Heart right ventricle (tissue), 16 donors: ENCODE data around the gene GALE. TPM values are rescaled to one million over a fixed set of nuclear protein-coding genes. Genes with fewer than 3 reads are reported as not detected.
A peak's percentile ranks its signal among the peaks of the same experiment; 100 is the strongest.
"Not testable (repeated sequence)": the region's sequence is repeated elsewhere in the genome, so short reads cannot be mapped to it uniquely, and the experiment has no call there.

Source experiments
- ATAC-seq, 8 donors: fragments of 200-7000 bp; cut with Tn5 transposase; one replicate each; pipeline ENCODE4 v1.9.1; 2020; ENCODE audit warnings: mild to moderate bottlenecking in 8 of 8, moderate library complexity in 8 of 8, moderate number of reproducible peaks in 1 of 8
- DNase-seq, 2 donors: peaks; one replicate each; pipeline ENCODE4 v3.0.0-alpha.2; 2020
- H3K27ac ChIP-seq, 10 donors: fragments of 200-600 bp; sonication (generic) in 2 of 10; one replicate each; pipeline versions ENCODE4 v1.5.0 to v1.8.0; 2020 to 2022; ENCODE audit warnings: mild to moderate bottlenecking in 3 of 10
- H3K27me3 ChIP-seq, 7 donors: fragments of 200-600 bp; one replicate each; pipeline ENCODE4 v1.8.0; 2021 to 2022; ENCODE audit warnings: mild to moderate bottlenecking in 2 of 7
- H3K36me3 ChIP-seq, 9 donors: fragments of 200-600 bp; sonication (generic) in 1 of 9; one replicate each; pipeline versions ENCODE4 v1.5.0 to v1.8.0; 2020 to 2022; ENCODE audit warnings: mild to moderate bottlenecking in 2 of 9
- H3K4me1 ChIP-seq, 9 donors: fragments of 200-600 bp; sonication (generic) in 1 of 9; one replicate each; pipeline versions ENCODE4 v1.5.0 to v1.8.0; 2020 to 2022; ENCODE audit warnings: mild to moderate bottlenecking in 4 of 9
- H3K4me3 ChIP-seq, 10 donors: fragments of 200-600 bp; sonication (generic) in 2 of 10; one replicate each; pipeline versions ENCODE4 v1.5.0 to v1.8.0; 2020 to 2022; ENCODE audit warnings: mild to moderate bottlenecking in 7 of 10, moderate library complexity in 2 of 10
- H3K9me3 ChIP-seq, 11 donors: fragments of 200-600 bp in 10 of 11; sonication (generic) in 2 of 11; one replicate each; pipeline versions ENCODE4 v1.5.0 to v1.8.0; 2013 to 2022; ENCODE audit warnings: mild to moderate bottlenecking in 2 of 11, control low read depth in 1 of 11, moderate library complexity in 1 of 11
- whole genome bisulfite sequencing, 2 donors: extraction: QIAGEN DNeasy Blood & Tissue Kit; methylation state at CpG; one replicate each; pipeline ENCODE4 v1.1.7; 2013; ENCODE audit warnings: inconsistent platforms in 1 of 2; 5-methylcytosine and 5-hydroxymethylcytosine counted together
- intact Hi-C, 10 donors: fragments of 100-400 bp; cut with DNase I; formaldehyde crosslinking; loops; one replicate each; pipeline versions ENCODE4 v1.11.1 to v1.14.2; 2022
- polyA plus RNA-seq, 2 donors: library from polyadenylated mRNA; stranded (reverse); fragments of 200-250 nt; gene quantifications; one replicate each; pipeline ENCODE4 v1.2.3, GENCODE V29; 2013
- total RNA-seq, 10 donors: library from RNA; stranded (reverse); fragmentation: NEBNext Ultra II Directional in 3 of 10; extraction: Animal tissue kit (Norgen Biotek cat#: 25700) in 3 of 10; gene quantifications; one replicate each; pipeline versions ENCODE4 v1.2.1 to v1.2.4, GENCODE V29; 2021 to 2023
- TF ChIP-seq, protein P1 (sequence below), 9 donors: fragments of 200-600 bp; sonication (generic) in 2 of 9; IDR thresholded peaks; one replicate each; pipeline versions ENCODE4 v1.5.0 to v1.8.0; 2021 to 2022; ENCODE audit warnings: antibody characterized with exemption in 9 of 9, mild to moderate bottlenecking in 5 of 9, moderate library complexity in 1 of 9
- donor health status: Arrhythmogenic right ventricular cardiomyopathy.
- donor health status: ischemic (EF 13 %, LVEDD 7.1; RV severe dilation, severe dysfunction).
- donor health status: healthy with polysubstance abuse.
- donor health status: DM: no; HTN: yes; CAD: no.
- donor health status: DM: no; HTN: no; CAD: no.
- donor health status: ischemic (EF 25% LVEDD 6.9; RV normal size, moderate dysfunction).
- donor health status: ischemic (EF 25% LVEDD 5.7; RV mildly dilated, moderate dysfunction).
- donor health status: healthy.
- donor health status: DM: yes; HTN: yes; CAD: no.
- donor health status: Ischemic cardiomyopathy.
- donor health status: ischemic (EF 35%, LVEDD 5.7; RV mildly dilated, moderate dysfunction).
- donor health status: nonischemic (EF 11% LVEDD 7.7; RV severe dilation, severe dysfunction).
- donor health status: DM: yes; HTN: yes; CAD: no.
- donor health status: PGD.
- donor health status: ischemic (EF 29% LVEDD 5.4; RV normal size, mild dysfunction).
- donor health status: nonischemic (EF 23%, LVEDD 6.1; RV moderate dilation, normal function).

GALE gene
- total and polyA plus RNA-seq, 12 donors, result 5.3 to 22.2 (median 8.3) TPM

DNA sequence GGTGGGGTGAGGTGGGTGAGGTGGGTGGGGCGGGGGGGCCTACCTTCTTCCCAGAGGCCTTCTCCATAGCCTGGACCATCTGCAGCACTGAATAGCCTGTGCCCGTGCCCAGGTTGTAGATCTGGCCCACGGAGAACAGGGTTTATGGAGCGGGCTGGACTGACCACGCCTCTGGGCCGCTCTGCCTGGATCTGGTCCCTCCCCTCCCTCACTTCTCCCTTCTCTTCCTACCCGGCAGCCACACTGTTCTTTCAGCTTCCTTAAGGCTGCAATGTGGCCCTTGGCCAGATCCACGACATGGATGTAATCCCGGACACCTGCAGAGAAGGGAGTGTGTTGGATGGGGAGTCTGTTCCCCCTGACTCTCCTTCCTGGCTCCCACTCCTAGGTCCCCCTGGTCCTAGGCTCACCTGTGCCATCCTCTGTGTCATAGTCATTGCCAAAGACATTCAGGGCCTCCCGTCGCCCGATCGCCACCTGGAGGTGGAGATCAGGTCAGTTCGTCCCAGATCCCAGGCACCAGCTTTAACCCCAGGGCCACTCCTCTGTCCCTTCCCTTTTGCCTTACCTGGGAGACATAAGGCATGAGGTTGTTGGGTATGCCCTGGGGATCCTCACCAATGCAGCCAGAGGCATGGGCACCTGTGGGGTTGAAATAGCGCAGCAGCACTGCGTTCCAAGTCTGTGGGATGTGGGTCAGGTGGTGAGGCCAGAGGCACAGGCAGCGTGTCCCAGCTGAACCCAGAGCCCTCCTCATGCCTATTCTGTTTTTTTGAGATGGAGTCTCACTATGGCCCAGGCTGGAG, 3.9 kb downstream of the GALE start:
- no peaks in the 10 kb centered on the region for H3K9me3 ChIP-seq
- ATAC-seq (no peak), DNase-seq (no peak)
- H3K27me3 ChIP-seq, result no peaks in the 10 kb centered on the region
- no peak overlapping the region for H3K27ac ChIP-seq
- 75% methylated on average over 16 to 17 of the region's 17 CpGs for WGBS, 2 donors
- peaks cover 16 to 43% (median 35%) of the 10 kb centered on the region in 9 donors for H3K4me1 ChIP-seq
- peaks cover 0 to 55% (median 8%) of the 10 kb centered on the region in 9 donors for H3K36me3 ChIP-seq
- H3K4me3 ChIP-seq, result no peak overlapping the region
- intact Hi-C loops, result no loop called here
- TF ChIP-seq, protein P1, sequence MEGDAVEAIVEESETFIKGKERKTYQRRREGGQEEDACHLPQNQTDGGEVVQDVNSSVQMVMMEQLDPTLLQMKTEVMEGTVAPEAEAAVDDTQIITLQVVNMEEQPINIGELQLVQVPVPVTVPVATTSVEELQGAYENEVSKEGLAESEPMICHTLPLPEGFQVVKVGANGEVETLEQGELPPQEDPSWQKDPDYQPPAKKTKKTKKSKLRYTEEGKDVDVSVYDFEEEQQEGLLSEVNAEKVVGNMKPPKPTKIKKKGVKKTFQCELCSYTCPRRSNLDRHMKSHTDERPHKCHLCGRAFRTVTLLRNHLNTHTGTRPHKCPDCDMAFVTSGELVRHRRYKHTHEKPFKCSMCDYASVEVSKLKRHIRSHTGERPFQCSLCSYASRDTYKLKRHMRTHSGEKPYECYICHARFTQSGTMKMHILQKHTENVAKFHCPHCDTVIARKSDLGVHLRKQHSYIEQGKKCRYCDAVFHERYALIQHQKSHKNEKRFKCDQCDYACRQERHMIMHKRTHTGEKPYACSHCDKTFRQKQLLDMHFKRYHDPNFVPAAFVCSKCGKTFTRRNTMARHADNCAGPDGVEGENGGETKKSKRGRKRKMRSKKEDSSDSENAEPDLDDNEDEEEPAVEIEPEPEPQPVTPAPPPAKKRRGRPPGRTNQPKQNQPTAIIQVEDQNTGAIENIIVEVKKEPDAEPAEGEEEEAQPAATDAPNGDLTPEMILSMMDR (IDR thresholded peaks at IDR 0.05), result peak in 1 of 9 donors; percentile 10

- TF ChIP-seq, protein P1 (IDR thresholded peaks at IDR 0.05), result no peak
- intact Hi-C loops, result no loop called here
- DNase-seq, result no peak
- WGBS, 2 donors, result 79 to 84% methylated on average over 16 of the region's 16 CpGs
- no peak overlapping the region for H3K4me3 ChIP-seq
- ATAC-seq, result no peak
- no peak overlapping the region for H3K27ac ChIP-seq
- no peaks in the 10 kb centered on the region for H3K9me3 ChIP-seq
- peaks cover 0 to 55% (median 8%) of the 10 kb centered on the region in 9 donors for H3K36me3 ChIP-seq
- no peaks in the 10 kb centered on the region for H3K27me3 ChIP-seq
- H3K4me1 ChIP-seq, result peaks cover 10 to 39% (median 31%) of the 10 kb centered on the region in 9 donors
Measured at GRCh38 chr1:23795676-23796465, 4.7 kb downstream of the GALE start.

- H3K9me3 ChIP-seq, DNase-seq, intact Hi-C loops, H3K27ac ChIP-seq, ATAC-seq, H3K27me3 ChIP-seq, H3K4me3 ChIP-seq: not testable (repeated sequence)
- peaks cover 0 to 55% (median 8%) of the 10 kb centered on the region in 9 donors for H3K36me3 ChIP-seq
- WGBS, 2 donors, result 77 to 78% methylated on average over 9 of the region's 9 CpGs
- peaks cover 10 to 46% (median 37%) of the 10 kb centered on the region in 9 donors for H3K4me1 ChIP-seq
Measured at GRCh38 chr1:23794732-23795182, 5.8 kb downstream of the GALE start.

DNA sequence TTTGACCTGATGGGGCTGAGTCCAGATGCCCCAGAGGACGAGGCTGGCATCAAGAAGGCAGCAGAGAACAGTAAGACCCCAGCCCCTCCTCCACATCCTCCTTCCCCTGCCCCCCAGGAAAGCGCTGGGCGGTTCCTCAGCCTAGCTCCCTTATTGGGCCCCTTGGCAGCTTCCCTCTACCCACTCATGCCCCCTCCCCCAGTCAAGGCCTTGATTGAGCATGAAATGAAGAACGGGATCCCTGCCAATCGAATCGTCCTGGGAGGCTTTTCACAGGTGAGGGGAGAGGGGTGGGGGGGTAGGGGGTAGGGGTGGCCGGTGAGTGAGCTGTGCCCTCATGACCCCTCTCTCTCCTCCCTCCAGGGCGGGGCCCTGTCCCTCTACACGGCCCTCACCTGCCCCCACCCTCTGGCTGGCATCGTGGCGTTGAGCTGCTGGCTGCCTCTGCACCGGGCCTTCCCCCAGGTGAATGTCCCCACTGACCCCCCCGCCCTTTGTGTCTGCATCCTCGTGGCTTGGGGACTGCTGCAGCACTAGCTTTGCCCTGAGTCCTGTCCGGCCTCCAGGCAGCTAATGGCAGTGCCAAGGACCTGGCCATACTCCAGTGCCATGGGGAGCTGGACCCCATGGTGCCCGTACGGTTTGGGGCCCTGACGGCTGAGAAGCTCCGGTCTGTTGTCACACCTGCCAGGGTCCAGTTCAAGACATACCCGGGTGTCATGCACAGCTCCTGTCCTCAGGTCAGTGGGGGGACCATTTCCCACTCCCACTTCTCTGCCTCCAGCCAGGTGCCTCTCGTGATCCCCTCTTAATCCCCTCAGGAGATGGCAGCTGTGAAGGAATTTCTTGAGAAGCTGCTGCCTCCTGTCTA, 6.5 kb downstream of the GALE start:
- intact Hi-C loops, result no loop called here
- peak overlapping the region in 1 of 10 donors; percentile 15 for H3K27ac ChIP-seq
- ATAC-seq (no peak), DNase-seq (no peak)
- H3K4me1 ChIP-seq, result peaks cover 4 to 41% (median 30%) of the 10 kb centered on the region in 9 donors
- no peak overlapping the region for H3K4me3 ChIP-seq
- H3K9me3 ChIP-seq, result no peaks in the 10 kb centered on the region
- H3K36me3 ChIP-seq, result peaks cover 0 to 55% (median 8%) of the 10 kb centered on the region in 9 donors
- H3K27me3 ChIP-seq, result no peaks in the 10 kb centered on the region
- 71 to 73% methylated on average over 18 to 21 of the region's 21 CpGs for WGBS, 2 donors
- TF ChIP-seq, protein P1 (IDR thresholded peaks at IDR 0.05), result no peak
